HCT116 (cell line): ENCODE measurements around the gene RPL3. TPM values are rescaled to one million over a fixed set of nuclear protein-coding genes. Genes with fewer than 3 reads are reported as not detected.

Source experiments
- ATAC-seq: fragments of 200-7000 bp; cut with Tn5 transposase; 2 replicates; pipeline ENCODE4 v1.9.1; 2020; ENCODE audit warnings: mild to moderate bottlenecking, moderate library complexity
- BruUV-seq: library from RNA; stranded (reverse); fragments of 400-500 nt; replicated peaks from 2 replicates; lab custom pipeline; 2021; lab: Mats Ljungman, UMichigan
- CTCF ChIA-PET: fragments of 300-600 bp; sonication (Branson Sonifier 250); formaldehyde crosslinking; loops from one replicate; lab custom pipeline; 2021; ENCODE audit warnings: antibody characterized with exemption; lab: Charles Lee
- POLR2A ChIA-PET: fragments of 300-600, 350-600 bp; sonication (Branson Sonifier 250); formaldehyde crosslinking; loops from one replicate; lab custom pipeline; 2021; ENCODE audit warnings: antibody characterized with exemption; lab: Charles Lee
- RAD21 ChIA-PET, 2 experiments: fragments of 300-600 bp; sonication (Branson Sonifier 250); formaldehyde crosslinking; loops; one replicate each; lab custom pipeline; 2023; ENCODE audit warnings: low total read pairs in 2 of 2; ENCODE audit not compliant: uncharacterized antibody in 2 of 2, unreplicated experiment in 2 of 2, low non-redundant PET in 1 of 2; lab: Charles Lee
- DNase-seq: peaks from one replicate; pipeline ENCODE4 v3.0.0-alpha.2; 2010; ENCODE audit warnings: low read depth, low spot score
- H2AFZ ChIP-seq: fragments of 200-600 bp; shearing (Covaris generic), sonication (generic); 2 replicates; pipeline ENCODE4 v1.6.1; 2017; ENCODE audit warnings: low read depth, mixed run types, mixed read lengths, antibody characterized with exemption, low read length; ENCODE audit not compliant: poor library complexity, severe bottlenecking
- H3K27ac ChIP-seq: 2 replicates; pipeline ENCODE4 v1.5.1; 2012; ENCODE audit warnings: low read depth, low read length
- H3K27me3 ChIP-seq: fragments of 200-600 bp; sonication (generic); 2 replicates; pipeline ENCODE4 v1.6.1; 2016; ENCODE audit warnings: mixed run types, low read length, mixed read lengths; ENCODE audit not compliant: insufficient read depth
- H3K36me3 ChIP-seq, 2 experiments: fragments of 200-500 bp in 1 of 2; fragments of 200-600 bp in 1 of 2; sonication (Bioruptor generic) in 1 of 2; sonication (generic) in 1 of 2; 2 replicates each; pipeline versions ENCODE4 v1.5.1 to v1.6.1; 2014 to 2016; ENCODE audit warnings: low read length in 2 of 2, inconsistent platforms in 1 of 2, mixed read lengths in 1 of 2, mixed run types in 1 of 2; ENCODE audit not compliant: insufficient read depth in 2 of 2, control insufficient read depth in 1 of 2
- H3K4me1 ChIP-seq, 2 experiments: fragments of 200-600 bp in 1 of 2; sonication (generic) in 1 of 2; 2 replicates each; pipeline versions ENCODE4 v1.5.1 to v1.6.1; 2012 to 2017; ENCODE audit warnings: low read length in 2 of 2, inconsistent platforms in 1 of 2, mild to moderate bottlenecking in 1 of 2, mixed read lengths in 1 of 2, mixed run types in 1 of 2, moderate library complexity in 1 of 2; ENCODE audit not compliant: insufficient read depth in 2 of 2, control insufficient read depth in 1 of 2
- H3K4me2 ChIP-seq: fragments of 200-600 bp; sonication (generic); 2 replicates; pipeline ENCODE4 v1.6.1; 2017; ENCODE audit warnings: mixed run types, low read length, mixed read lengths
- H3K4me3 ChIP-seq, 2 experiments: fragments of 200-600 bp in 1 of 2; sonication (generic) in 1 of 2; replicated peaks in 1 of 2; 2 replicates each; pipeline ENCODE4 v1.5.1; 2011 to 2016; ENCODE audit warnings: low read length in 2 of 2, control low read depth in 1 of 2, low read depth in 1 of 2, mild to moderate bottlenecking in 1 of 2, mixed read lengths in 1 of 2, mixed run types in 1 of 2
- H3K79me2 ChIP-seq: fragments of 200-600 bp; sonication (generic); 2 replicates; pipeline ENCODE4 v1.6.1; 2017; ENCODE audit warnings: mild to moderate bottlenecking, mixed run types, low read length, moderate library complexity, mixed read lengths; ENCODE audit not compliant: insufficient read depth
- H3K9ac ChIP-seq: fragments of 200-600 bp; sonication (generic); 2 replicates; pipeline ENCODE4 v1.6.1; 2016; ENCODE audit warnings: low read length, mixed read lengths
- H3K9me2 ChIP-seq: fragments of 200-600 bp; sonication (generic), shearing (Covaris generic); 2 replicates; pipeline ENCODE4 v1.6.1; 2017; ENCODE audit warnings: mixed run types, mild to moderate bottlenecking, moderate library complexity; ENCODE audit not compliant: insufficient read depth
- H3K9me3 ChIP-seq, 2 experiments: fragments of 200-500 bp in 1 of 2; fragments of 200-600 bp in 1 of 2; sonication (Bioruptor generic) in 1 of 2; sonication (generic) in 1 of 2; 2 replicates each; pipeline ENCODE4 v1.6.1; 2014 to 2017; ENCODE audit warnings: low read length in 2 of 2, mixed read lengths in 2 of 2, inconsistent platforms in 1 of 2, low read depth in 1 of 2, mild to moderate bottlenecking in 1 of 2, mixed run types in 1 of 2, moderate library complexity in 1 of 2; ENCODE audit not compliant: control insufficient read depth in 1 of 2, insufficient read depth in 1 of 2
- H4K20me1 ChIP-seq: fragments of 200-600 bp; sonication (generic), shearing (Covaris generic); 2 replicates; pipeline ENCODE4 v1.6.1; 2017; ENCODE audit warnings: mixed run types, mild to moderate bottlenecking, moderate library complexity; ENCODE audit not compliant: insufficient read depth
- CBX3 ChIP-seq: IDR thresholded peaks from 2 replicates; pipeline ENCODE4 v1.6.1; 2012; ENCODE audit warnings: low read depth
- CEBPB ChIP-seq: IDR thresholded peaks from 2 replicates; pipeline ENCODE4 v1.6.1; 2012; ENCODE audit warnings: low read depth
- EGR1 ChIP-seq: IDR thresholded peaks from 2 replicates; pipeline ENCODE4 v1.6.1; 2012; ENCODE audit warnings: low read depth
- ELF1 ChIP-seq: IDR thresholded peaks from 2 replicates; pipeline ENCODE4 v1.6.1; 2012; ENCODE audit warnings: low read depth, borderline replicate concordance
- EZH2 ChIP-seq: fragments of 200-600 bp; sonication (generic); IDR thresholded peaks from 2 replicates; pipeline ENCODE4 v1.6.1; 2017; ENCODE audit warnings: antibody characterized with exemption, mixed run types
- EZH2phosphoT487 ChIP-seq: fragments of 200-600 bp; IDR thresholded peaks from 2 replicates; pipeline ENCODE4 v1.6.1; 2018; ENCODE audit warnings: antibody characterized with exemption, borderline replicate concordance
- FOSL1 ChIP-seq: IDR thresholded peaks from 2 replicates; pipeline ENCODE4 v1.6.1; 2012; ENCODE audit warnings: low read depth
- JUND ChIP-seq: IDR thresholded peaks from 2 replicates; pipeline ENCODE4 v1.6.1; 2012
- POLR2A ChIP-seq: IDR thresholded peaks from 2 replicates; pipeline ENCODE4 v1.7.0; 2011; ENCODE audit warnings: borderline replicate concordance; ENCODE audit not compliant: insufficient read depth, insufficient read length; ENCODE audit errors: extremely low read depth
- POLR2AphosphoS5 ChIP-seq: IDR thresholded peaks from 2 replicates; pipeline ENCODE4 v1.6.1; 2011; ENCODE audit warnings: mild to moderate bottlenecking, low read depth, low read length, moderate library complexity
- RAD21 ChIP-seq: IDR thresholded peaks from 2 replicates; pipeline ENCODE4 v1.6.1; 2012; ENCODE audit warnings: low read depth, mild to moderate bottlenecking
- REST ChIP-seq: IDR thresholded peaks from 2 replicates; pipeline ENCODE4 v1.6.1; 2012; ENCODE audit warnings: low read depth
- SIN3A ChIP-seq: IDR thresholded peaks from 2 replicates; pipeline ENCODE4 v1.6.1; 2012; ENCODE audit warnings: low read depth
- TCF7L2 ChIP-seq: IDR thresholded peaks from 2 replicates; pipeline ENCODE4 v1.7.0; 2011; ENCODE audit warnings: borderline replicate concordance, inconsistent platforms; ENCODE audit not compliant: insufficient read depth, insufficient read length; ENCODE audit errors: extremely low read depth
- YY1 ChIP-seq: IDR thresholded peaks from 2 replicates; pipeline ENCODE4 v1.6.1; 2011; ENCODE audit warnings: low read length, low read depth, moderate library complexity, mild to moderate bottlenecking; ENCODE audit not compliant: insufficient replicate concordance; ENCODE audit errors: extremely low read depth
- ZBTB33 ChIP-seq: IDR thresholded peaks from 2 replicates; pipeline ENCODE4 v1.6.1; 2011; ENCODE audit warnings: mild to moderate bottlenecking, low read length, moderate library complexity; ENCODE audit not compliant: insufficient replicate concordance; ENCODE audit errors: extremely low read depth
- ZFX ChIP-seq: fragments of 450-650 bp; IDR thresholded peaks from 2 replicates; pipeline ENCODE4 v1.6.1; 2017
- ZNF274 ChIP-seq: fragments of 200-500 bp; sonication (Bioruptor generic); IDR thresholded peaks from 2 replicates; pipeline ENCODE4 v1.6.1; 2014; ENCODE audit warnings: mild to moderate bottlenecking, low read depth, low read length, inconsistent platforms
- intact Hi-C: fragments of 100-400 bp; cut with micrococcal nuclease; formaldehyde crosslinking; loops from 2 replicates; pipeline ENCODE4 v1.10.0; 2022
- total RNA-seq: library from RNA; stranded (reverse); gene quantifications from one replicate; pipeline ENCODE4 v1.2.1, GENCODE V29; 2021; ENCODE audit not compliant: unreplicated experiment
- TF ChIP-seq, protein P1 (sequence below): IDR thresholded peaks from 2 replicates; pipeline ENCODE4 v1.6.1; 2012

The RPL3 gene
- total RNA-seq, 1 experiment from 2014 or later, result 2,966 TPM

GRCh38 chr22:39264349-39265038 is 54.9 kb downstream of the RPL3 start:
- no peaks in the 10 kb centered on the region for H3K27me3 ChIP-seq
- intact Hi-C loops, result no loop called here
- no peak overlapping the region for H3K9ac ChIP-seq
- no peaks in the 10 kb centered on the region for H3K79me2 ChIP-seq
- no TSS peak for BruUV-seq
- no peak overlapping the region for H3K27ac ChIP-seq
- no peaks in the 10 kb centered on the region for H4K20me1 ChIP-seq
- no peaks in the 10 kb centered on the region for H3K36me3 ChIP-seq
- peaks cover 2 to 12% of the 10 kb centered on the region in 2 experiments; a peak in 3 of 4 replicates for H3K4me1 ChIP-seq
- ChIA-PET CTCF (no interaction called here), POLR2A (no interaction called here), RAD21 (no interaction called here)
- DNase-seq (no peak), ATAC-seq (no peak)
- H3K4me2 ChIP-seq, result no peak overlapping the region
- TF ChIP-seq RAD21 (no peak), SIN3A (no peak), EZH2 (no peak), CEBPB (no peak), POLR2A (no peak), POLR2AphosphoS5 (no peak), ZBTB33 (no peak), REST (no peak), ELF1 (no peak), ZNF274 (no peak), YY1 (no peak), TCF7L2 (no peak), EZH2phosphoT487 (no peak), JUND (no peak), FOSL1 (no peak), EGR1 (no peak), CBX3 (no peak), ZFX (no peak)
- TF ChIP-seq, protein P1, sequence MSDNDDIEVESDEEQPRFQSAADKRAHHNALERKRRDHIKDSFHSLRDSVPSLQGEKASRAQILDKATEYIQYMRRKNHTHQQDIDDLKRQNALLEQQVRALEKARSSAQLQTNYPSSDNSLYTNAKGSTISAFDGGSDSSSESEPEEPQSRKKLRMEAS, result no peak
- no peaks in the 10 kb centered on the region for H3K9me2 ChIP-seq
- H3K9me3 ChIP-seq, result peaks cover 5 to 11% of the 10 kb centered on the region in 2 experiments; a peak in 1 of 4 replicates
- H2AFZ ChIP-seq, result no peak overlapping the region
- H3K4me3 ChIP-seq, result no peak overlapping the region
